ENCODE data around the gene UBAP1.

UBAP1 gene

GRCh38 chr9:34197756-34198711 is 19.2 kb downstream of the UBAP1 start:
- no peak for DNase-seq (ENCODE audit: low read depth)
- H3K4me3 ChIP-seq (ENCODE audit: low read depth, low read length), result no peak overlapping the region
- no peak for TF ChIP-seq CTCF (conservative IDR thresholded peaks at IDR 0.05; ENCODE audit: low read depth, low read length)

GRCh38 chr9:34200092-34200491 is 21.2 kb downstream of the UBAP1 start:
- H3K4me3 ChIP-seq (ENCODE audit: low read depth, low read length), result no peak overlapping the region
- TF ChIP-seq CTCF (conservative IDR thresholded peaks at IDR 0.05; ENCODE audit: low read depth, low read length), result no peak
- DNase-seq (ENCODE audit: low read depth), result no peak

- no peak overlapping the region for H3K4me3 ChIP-seq (ENCODE audit: low read depth, low read length)
- DNase-seq (ENCODE audit: low read depth), result peak; percentile 36
- no peak for TF ChIP-seq CTCF (conservative IDR thresholded peaks at IDR 0.05; ENCODE audit: low read depth, low read length)
Observed at GRCh38 chr9:34203275-34203991, 24.6 kb downstream of the UBAP1 start.

GRCh38 chr9:34203992-34204635 is 25.3 kb downstream of the UBAP1 start:
- peak; percentile 7 for DNase-seq (ENCODE audit: low read depth)
- TF ChIP-seq CTCF (conservative IDR thresholded peaks at IDR 0.05; ENCODE audit: low read depth, low read length), result no peak
- H3K4me3 ChIP-seq (ENCODE audit: low read depth, low read length), result no peak overlapping the region

GRCh38 chr9:34205102-34205501 is 26.3 kb downstream of the UBAP1 start:
- no peak for TF ChIP-seq CTCF (conservative IDR thresholded peaks at IDR 0.05; ENCODE audit: low read depth, low read length)
- no peak overlapping the region for H3K4me3 ChIP-seq (ENCODE audit: low read depth, low read length)
- DNase-seq (ENCODE audit: low read depth), result no peak

- H3K4me3 ChIP-seq (ENCODE audit: low read depth, low read length), result no peak overlapping the region
- DNase-seq (ENCODE audit: low read depth), result peak; percentile 73
- no peak for TF ChIP-seq CTCF (conservative IDR thresholded peaks at IDR 0.05; ENCODE audit: low read depth, low read length)
Observed at GRCh38 chr9:34206561-34206960, 27.7 kb downstream of the UBAP1 start.

All from choroid plexus epithelial cell (primary cell).